Thymus (tissue), 11 donors: ENCODE data around the gene RGR. TPM values are rescaled to one million over a fixed set of nuclear protein-coding genes. Genes with fewer than 3 reads are reported as not detected.

Experiments used
- DNase-seq, 9 donors: peaks; one replicate each; pipeline ENCODE4 v3.0.0-alpha.2; 2013; ENCODE audit warnings: low spot score in 9 of 9, low read depth in 6 of 9, missing footprints in 1 of 9
- H3K27ac ChIP-seq, 2 donors: one replicate each; pipeline ENCODE4 v1.5.1; 2013; ENCODE audit warnings: control low read depth in 1 of 2, low read depth in 1 of 2, low read length in 1 of 2, mild to moderate bottlenecking in 1 of 2, moderate library complexity in 1 of 2
- H3K27me3 ChIP-seq, 2 donors: one replicate each; pipeline ENCODE4 v1.5.1; 2013; ENCODE audit warnings: low read length in 1 of 2; ENCODE audit not compliant: control insufficient read depth in 2 of 2, insufficient read depth in 1 of 2
- H3K36me3 ChIP-seq, 2 donors: one replicate each; pipeline ENCODE4 v1.5.1; 2013; ENCODE audit warnings: low read length in 1 of 2, mild to moderate bottlenecking in 1 of 2, moderate library complexity in 1 of 2; ENCODE audit not compliant: control insufficient read depth in 2 of 2, insufficient read depth in 2 of 2
- H3K4me1 ChIP-seq, 2 donors: one replicate each; pipeline ENCODE4 v1.5.1; 2013; ENCODE audit warnings: low read length in 2 of 2; ENCODE audit not compliant: control insufficient read depth in 2 of 2, insufficient read depth in 2 of 2
- H3K4me3 ChIP-seq, 2 donors: one replicate each; pipeline ENCODE4 v1.5.1; 2013; ENCODE audit warnings: low read length in 2 of 2, control low read depth in 1 of 2, mild to moderate bottlenecking in 1 of 2
- H3K9me3 ChIP-seq, 2 donors: one replicate each; pipeline ENCODE4 v1.5.1; 2013; ENCODE audit warnings: low read length in 1 of 2, mild to moderate bottlenecking in 1 of 2; ENCODE audit not compliant: control insufficient read depth in 2 of 2, insufficient read depth in 1 of 2
- WGBS: extraction: QIAGEN DNeasy Blood & Tissue Kit; methylation state at CpG from one replicate; pipeline ENCODE4 v1.1.7; 2013; 5-methylcytosine and 5-hydroxymethylcytosine counted together
- polyA plus RNA-seq: library from polyadenylated mRNA; stranded (reverse); fragments of 200-250 nt; gene quantifications from one replicate; pipeline ENCODE4 v1.2.3, GENCODE V29; 2013
- total RNA-seq: library from RNA; stranded (reverse); fragments of 120-200 nt; gene quantifications from one replicate; pipeline ENCODE4 v1.2.4, GENCODE V29; 2013
- donor health status: healthy.

RGR gene
- total and polyA plus RNA-seq, 2 donors, result 0.18 TPM; not detected in 1

- no peaks in the 10 kb centered on the region for H3K36me3 ChIP-seq
- 90% methylated on average over 10 of the region's 10 CpGs for WGBS
- DNase-seq, result no peak
- H3K27me3 ChIP-seq, result no peaks in the 10 kb centered on the region
- no peaks in the 10 kb centered on the region for H3K4me1 ChIP-seq
- H3K9me3 ChIP-seq, result no peaks in the 10 kb centered on the region
- no peak overlapping the region for H3K4me3 ChIP-seq
- H3K27ac ChIP-seq, result no peak overlapping the region
These were observed 51.5 kb downstream of the RGR start for GRCh38 chr10:84296091-84296981.

GRCh38 chr10:84298057-84298456 is 53.2 kb downstream of the RGR start:
- no peak for DNase-seq
- Histone ChIP-seq H3K4me1 (no peaks in the 10 kb centered on the region), H3K27ac (no peak overlapping the region), H3K27me3 (no peaks in the 10 kb centered on the region), H3K4me3 (no peak overlapping the region), H3K9me3 (no peaks in the 10 kb centered on the region), H3K36me3 (no peaks in the 10 kb centered on the region)
- WGBS, result 87% methylated on average over 3 of the region's 3 CpGs

- Histone ChIP-seq H3K27ac (no peak overlapping the region), H3K27me3 (no peaks in the 10 kb centered on the region), H3K4me3 (no peak overlapping the region), H3K36me3 (no peaks in the 10 kb centered on the region), H3K4me1 (no peaks in the 10 kb centered on the region), H3K9me3 (no peaks in the 10 kb centered on the region)
- WGBS, result 96% methylated on average over 2 of the region's 2 CpGs
- DNase-seq, result no peak
These were observed 57.4 kb downstream of the RGR start for GRCh38 chr10:84302223-84302622.

DNA sequence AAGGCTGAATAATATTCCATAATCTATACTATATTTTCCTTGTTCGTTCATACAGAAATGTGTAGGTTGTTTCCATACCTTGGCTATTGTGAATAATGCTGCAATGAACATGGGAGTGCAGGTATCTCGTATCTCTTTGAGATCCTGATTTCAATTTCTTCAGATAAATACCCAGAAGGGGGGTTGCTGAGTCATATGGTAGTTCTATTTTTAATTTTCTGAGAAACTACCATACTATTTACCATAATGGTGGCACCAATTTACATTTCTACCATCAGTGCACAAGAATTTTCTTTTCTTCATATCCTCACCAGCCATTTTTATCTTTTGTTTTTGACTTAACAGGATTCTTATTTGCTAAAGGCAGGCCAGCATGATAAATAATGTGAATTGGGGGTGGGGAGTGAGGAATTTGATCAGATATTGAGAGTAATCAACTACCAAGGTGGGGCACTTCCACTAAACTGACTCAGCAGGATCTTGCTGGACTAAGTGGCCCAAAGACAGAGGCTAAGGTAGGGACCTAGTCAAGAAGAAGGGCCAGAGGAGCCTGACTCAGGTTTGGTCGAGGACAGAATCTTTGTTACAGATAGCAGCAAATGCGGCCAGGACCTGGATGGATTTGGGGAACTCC is 62.0 kb downstream of the RGR start:
- H3K9me3 ChIP-seq, result no peaks in the 10 kb centered on the region
- no peak for DNase-seq
- WGBS, result 92% methylated on average over 4 of the region's 4 CpGs
- H3K27ac ChIP-seq, result no peak overlapping the region
- no peaks in the 10 kb centered on the region for H3K36me3 ChIP-seq
- H3K4me3 ChIP-seq, result no peak overlapping the region
- H3K27me3 ChIP-seq, result no peaks in the 10 kb centered on the region
- peaks cover 0 to 8% of the 10 kb centered on the region in 2 donors for H3K4me1 ChIP-seq

DNA sequence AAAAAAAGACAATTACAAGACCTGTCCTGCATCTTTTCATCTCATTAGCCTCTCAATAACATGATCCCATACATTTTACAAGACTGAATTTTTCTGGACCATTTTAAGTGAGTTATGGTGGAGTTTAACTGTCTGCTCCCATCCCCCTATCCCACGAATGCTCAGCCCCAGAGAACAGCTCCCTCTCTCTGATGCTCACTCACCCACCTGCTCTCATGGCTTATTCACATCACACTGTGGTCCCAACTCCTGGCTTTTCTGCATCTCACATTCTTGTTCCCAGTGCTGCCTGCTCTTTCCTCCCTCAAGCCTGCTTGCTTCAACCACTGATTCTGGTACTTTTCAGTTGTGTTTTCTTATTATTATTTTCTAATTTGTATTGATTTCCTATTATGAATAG is 63.2 kb downstream of the RGR start:
- no peak overlapping the region for H3K4me3 ChIP-seq
- no peaks in the 10 kb centered on the region for H3K27me3 ChIP-seq
- no peaks in the 10 kb centered on the region for H3K9me3 ChIP-seq
- no peak for DNase-seq
- no peak overlapping the region for H3K27ac ChIP-seq
- 9% methylated on average over 1 of the region's 1 CpG for WGBS
- no peaks in the 10 kb centered on the region for H3K36me3 ChIP-seq
- H3K4me1 ChIP-seq, result peaks cover 0 to 8% of the 10 kb centered on the region in 2 donors

DNA sequence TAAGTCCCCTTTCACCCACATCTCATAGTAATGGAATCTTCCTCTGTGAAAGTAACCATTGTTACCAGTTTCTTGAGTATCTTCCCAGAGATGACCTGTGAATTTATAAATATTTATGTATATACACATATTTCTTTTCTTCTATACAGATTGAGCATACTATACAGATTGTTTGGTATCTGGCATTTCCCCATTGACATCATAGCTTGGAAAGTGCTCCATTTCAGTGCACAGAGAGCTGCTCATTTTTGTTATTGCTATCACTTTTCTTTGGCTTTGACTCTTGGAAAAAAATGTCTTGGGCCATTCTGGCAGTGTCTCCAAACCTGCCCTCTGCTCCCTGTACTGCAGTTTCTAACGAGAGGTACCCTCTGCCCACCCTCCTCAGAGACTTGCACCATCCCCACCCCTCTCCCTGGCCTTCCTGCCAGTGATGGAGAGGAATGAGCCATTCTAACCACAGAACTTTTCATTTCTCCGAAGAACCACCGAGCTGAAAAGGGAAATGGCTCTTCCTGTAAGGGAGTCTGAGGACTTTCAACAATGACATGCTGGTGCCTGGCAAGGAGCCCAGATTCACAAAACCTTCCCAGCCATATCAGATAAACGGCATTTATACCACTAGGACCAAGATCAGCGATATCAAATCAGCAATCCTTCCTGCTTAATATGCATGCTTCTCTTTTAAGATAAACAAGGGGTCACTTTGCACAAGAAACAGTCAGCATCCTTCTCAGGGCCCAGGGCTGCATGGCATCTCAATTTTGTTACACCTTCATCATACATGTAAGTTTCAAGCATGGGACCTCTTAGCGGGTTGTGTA is 63.8 kb downstream of the RGR start:
- H3K4me1 ChIP-seq, result peaks cover 0 to 8% of the 10 kb centered on the region in 2 donors
- peak in 1 of 9 donors; percentile 27 for DNase-seq
- 4% methylated on average over 6 of the region's 6 CpGs for WGBS
- H3K36me3 ChIP-seq, result no peaks in the 10 kb centered on the region
- H3K4me3 ChIP-seq, result no peak overlapping the region
- no peaks in the 10 kb centered on the region for H3K27me3 ChIP-seq
- no peak overlapping the region for H3K27ac ChIP-seq
- no peaks in the 10 kb centered on the region for H3K9me3 ChIP-seq

Other genes starting within 250 kb of the RGR start
- 131 TPM for gene GHITM, start 105.5 kb upstream of the RGR start, total RNA-seq
- 132 TPM for gene GHITM, start 105.5 kb upstream of the RGR start, polyA plus RNA-seq
- gene GPR15LG, start 71.3 kb upstream of the RGR start, total RNA-seq, result 0.38 TPM
- 7.7 TPM for gene GPR15LG, start 71.3 kb upstream of the RGR start, polyA plus RNA-seq
- gene CDHR1, start 50.5 kb upstream of the RGR start, total RNA-seq, result 0.52 TPM
- gene CDHR1, start 50.5 kb upstream of the RGR start, polyA plus RNA-seq, result 1.3 TPM
- not detected for gene LRIT2, start 19.5 kb upstream of the RGR start, total RNA-seq
- not detected for gene LRIT2, start 19.5 kb upstream of the RGR start, polyA plus RNA-seq
- gene LRIT1, start 3.5 kb upstream of the RGR start, total RNA-seq, result not detected
- gene LRIT1, start 3.5 kb upstream of the RGR start, polyA plus RNA-seq, result not detected
- 35.8 TPM for gene CCSER2, start 83.5 kb downstream of the RGR start, total RNA-seq
- gene CCSER2, start 83.5 kb downstream of the RGR start, polyA plus RNA-seq, result 18.4 TPM